Measurements from ENCODE around the gene TEX11.

DNA sequence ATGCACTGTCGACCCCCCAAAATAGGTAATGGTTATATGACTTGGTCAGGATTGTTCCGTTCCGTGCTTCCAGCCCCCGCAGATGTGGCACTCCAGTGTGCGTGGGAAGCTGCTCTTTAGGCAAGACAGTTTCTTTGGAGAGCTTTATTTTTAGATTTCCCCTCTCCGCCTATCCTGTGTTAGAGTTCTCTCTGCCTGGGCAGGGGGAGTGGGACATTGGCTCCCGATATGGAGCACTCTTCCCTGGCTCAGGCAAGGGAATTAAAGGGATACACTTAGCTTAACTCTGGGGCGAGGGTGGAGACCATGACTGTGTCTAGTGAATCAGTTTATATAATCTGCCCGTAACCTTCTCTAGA, 427.9 kb downstream of the TEX11 start:
- TF ChIP-seq, protein P1, sequence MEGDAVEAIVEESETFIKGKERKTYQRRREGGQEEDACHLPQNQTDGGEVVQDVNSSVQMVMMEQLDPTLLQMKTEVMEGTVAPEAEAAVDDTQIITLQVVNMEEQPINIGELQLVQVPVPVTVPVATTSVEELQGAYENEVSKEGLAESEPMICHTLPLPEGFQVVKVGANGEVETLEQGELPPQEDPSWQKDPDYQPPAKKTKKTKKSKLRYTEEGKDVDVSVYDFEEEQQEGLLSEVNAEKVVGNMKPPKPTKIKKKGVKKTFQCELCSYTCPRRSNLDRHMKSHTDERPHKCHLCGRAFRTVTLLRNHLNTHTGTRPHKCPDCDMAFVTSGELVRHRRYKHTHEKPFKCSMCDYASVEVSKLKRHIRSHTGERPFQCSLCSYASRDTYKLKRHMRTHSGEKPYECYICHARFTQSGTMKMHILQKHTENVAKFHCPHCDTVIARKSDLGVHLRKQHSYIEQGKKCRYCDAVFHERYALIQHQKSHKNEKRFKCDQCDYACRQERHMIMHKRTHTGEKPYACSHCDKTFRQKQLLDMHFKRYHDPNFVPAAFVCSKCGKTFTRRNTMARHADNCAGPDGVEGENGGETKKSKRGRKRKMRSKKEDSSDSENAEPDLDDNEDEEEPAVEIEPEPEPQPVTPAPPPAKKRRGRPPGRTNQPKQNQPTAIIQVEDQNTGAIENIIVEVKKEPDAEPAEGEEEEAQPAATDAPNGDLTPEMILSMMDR (IDR thresholded peaks at IDR 0.05), result no peak
- TF ChIP-seq POLR2A (IDR thresholded peaks at IDR 0.05) (no peak), EP300 (IDR thresholded peaks at IDR 0.05) (no peak)
